Chondrocyte (in vitro differentiated cells): ENCODE data around the gene ADAMTS16. TPM values are rescaled to one million over a fixed set of nuclear protein-coding genes. Genes with fewer than 3 reads are reported as not detected.

Experiments used
- DNase-seq: peaks from one replicate; pipeline ENCODE4 v3.0.0; 2021; ENCODE audit warnings: mixed read lengths, low spot score
- H3K27ac Mint-ChIP-seq: one replicate; pipeline ENCODE4 v1.8.0; 2021; ENCODE audit warnings: mild to moderate bottlenecking, moderate library complexity, mixed read lengths; ENCODE audit not compliant: unreplicated experiment
- H3K27me3 Mint-ChIP-seq: 2 replicates; pipeline ENCODE4 v1.8.0; 2021; ENCODE audit warnings: low read depth, mixed read lengths
- H3K36me3 Mint-ChIP-seq: 2 replicates; pipeline ENCODE4 v1.8.0; 2021; ENCODE audit warnings: low read depth, mixed read lengths
- H3K4me1 Mint-ChIP-seq: 2 replicates; pipeline ENCODE4 v1.8.0; 2021; ENCODE audit warnings: low read depth, mild to moderate bottlenecking, mixed read lengths
- H3K4me3 Mint-ChIP-seq: one replicate; pipeline ENCODE4 v1.8.0; 2021; ENCODE audit warnings: mild to moderate bottlenecking, moderate library complexity, mixed read lengths; ENCODE audit not compliant: unreplicated experiment
- H3K9me3 Mint-ChIP-seq: 2 replicates; pipeline ENCODE4 v1.8.0; 2021; ENCODE audit warnings: low read depth, mixed read lengths
- total RNA-seq: library from RNA; stranded (reverse); gene quantifications from 3 replicates; pipeline ENCODE4 v1.2.1, GENCODE V29; 2021
- TF ChIP-seq, protein P1 (sequence below): fragments of 200-600 bp; sonication (generic); IDR thresholded peaks from 2 replicates; pipeline ENCODE4 v1.5.0; 2021; ENCODE audit warnings: antibody characterized with exemption, mild to moderate bottlenecking, moderate library complexity

Gene ADAMTS16
- total RNA-seq, 1 donor from 2014 or later, result 12.5 TPM

DNA sequence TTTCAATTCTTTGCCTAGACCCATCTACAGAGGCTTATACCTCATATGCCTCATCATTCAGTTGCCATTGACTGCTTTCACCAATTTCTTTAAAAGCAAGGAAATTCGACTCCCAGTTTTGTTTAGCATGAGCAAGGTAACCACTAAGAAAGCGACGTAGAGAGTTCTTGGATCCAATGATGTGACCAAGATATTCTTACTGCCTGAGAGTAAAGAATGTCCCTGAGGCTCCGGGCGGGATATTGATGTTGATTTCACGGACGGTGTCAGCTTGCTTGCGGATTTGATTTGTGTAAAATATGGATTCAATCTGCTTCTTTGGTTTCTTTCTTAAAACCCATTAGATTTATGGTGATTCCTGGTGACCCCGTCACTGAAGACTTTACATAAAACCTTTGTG, 147.3 kb downstream of the ADAMTS16 start:
- H3K27me3 Mint-ChIP-seq, result no peaks in the 10 kb centered on the region
- TF ChIP-seq, protein P1, sequence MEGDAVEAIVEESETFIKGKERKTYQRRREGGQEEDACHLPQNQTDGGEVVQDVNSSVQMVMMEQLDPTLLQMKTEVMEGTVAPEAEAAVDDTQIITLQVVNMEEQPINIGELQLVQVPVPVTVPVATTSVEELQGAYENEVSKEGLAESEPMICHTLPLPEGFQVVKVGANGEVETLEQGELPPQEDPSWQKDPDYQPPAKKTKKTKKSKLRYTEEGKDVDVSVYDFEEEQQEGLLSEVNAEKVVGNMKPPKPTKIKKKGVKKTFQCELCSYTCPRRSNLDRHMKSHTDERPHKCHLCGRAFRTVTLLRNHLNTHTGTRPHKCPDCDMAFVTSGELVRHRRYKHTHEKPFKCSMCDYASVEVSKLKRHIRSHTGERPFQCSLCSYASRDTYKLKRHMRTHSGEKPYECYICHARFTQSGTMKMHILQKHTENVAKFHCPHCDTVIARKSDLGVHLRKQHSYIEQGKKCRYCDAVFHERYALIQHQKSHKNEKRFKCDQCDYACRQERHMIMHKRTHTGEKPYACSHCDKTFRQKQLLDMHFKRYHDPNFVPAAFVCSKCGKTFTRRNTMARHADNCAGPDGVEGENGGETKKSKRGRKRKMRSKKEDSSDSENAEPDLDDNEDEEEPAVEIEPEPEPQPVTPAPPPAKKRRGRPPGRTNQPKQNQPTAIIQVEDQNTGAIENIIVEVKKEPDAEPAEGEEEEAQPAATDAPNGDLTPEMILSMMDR, result no peak
- peaks cover 6% of the 10 kb centered on the region for H3K9me3 Mint-ChIP-seq
- no peak for DNase-seq
- H3K4me1 Mint-ChIP-seq, result peaks cover 11% of the 10 kb centered on the region
- peaks cover 3% of the 10 kb centered on the region for H3K36me3 Mint-ChIP-seq
- no peak overlapping the region for H3K4me3 Mint-ChIP-seq
- H3K27ac Mint-ChIP-seq, result no peak overlapping the region

DNA sequence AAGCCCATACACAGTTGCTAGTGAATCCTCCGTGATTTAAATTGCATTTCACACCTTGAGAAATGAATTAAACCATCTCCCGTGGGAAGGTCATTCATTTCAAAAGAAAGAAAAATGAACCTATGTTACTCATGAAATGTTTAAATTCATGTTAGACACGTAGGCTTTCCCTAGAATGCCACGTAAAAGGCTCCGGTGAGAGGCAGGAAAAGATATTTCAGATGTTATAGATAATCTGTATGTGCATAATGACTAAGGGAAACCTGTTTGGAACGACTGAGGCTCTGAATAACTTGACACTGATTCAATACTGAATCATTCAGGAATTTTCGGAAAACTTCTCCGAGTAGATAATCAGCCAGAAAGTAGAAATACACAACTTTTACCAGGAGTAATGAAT, 148.1 kb downstream of the ADAMTS16 start:
- TF ChIP-seq, protein P1, result no peak
- Mint-ChIP-seq H3K9me3 (peaks cover 6% of the 10 kb centered on the region), H3K4me1 (peaks cover 12% of the 10 kb centered on the region), H3K4me3 (no peak overlapping the region), H3K27ac (peak overlapping the region; percentile 8), H3K27me3 (no peaks in the 10 kb centered on the region), H3K36me3 (peaks cover 5% of the 10 kb centered on the region)
- no peak for DNase-seq

DNA sequence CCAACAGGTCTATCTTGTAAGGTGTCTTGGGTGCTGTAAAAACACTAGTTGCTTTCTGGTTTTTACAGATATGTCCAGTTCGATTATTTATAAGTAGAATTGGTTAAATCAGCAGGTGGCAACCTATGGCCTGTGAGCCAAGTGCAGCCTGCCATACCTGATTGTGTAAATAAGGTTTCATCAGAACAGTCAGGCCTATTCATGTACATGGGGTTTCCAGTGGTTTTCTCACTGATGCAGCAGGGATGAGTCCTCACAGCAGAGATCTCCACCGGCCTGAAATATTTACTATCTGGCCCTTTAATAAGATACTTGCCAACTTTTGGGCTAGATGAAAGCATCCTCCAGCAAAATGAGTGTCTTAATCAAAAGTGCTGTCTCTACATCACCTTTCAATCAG, 149.4 kb downstream of the ADAMTS16 start:
- peaks cover 2% of the 10 kb centered on the region for H3K9me3 Mint-ChIP-seq
- no peak for DNase-seq
- H3K27me3 Mint-ChIP-seq, result no peaks in the 10 kb centered on the region
- peaks cover 13% of the 10 kb centered on the region for H3K4me1 Mint-ChIP-seq
- no peak overlapping the region for H3K4me3 Mint-ChIP-seq
- peaks cover 4% of the 10 kb centered on the region for H3K36me3 Mint-ChIP-seq
- TF ChIP-seq, protein P1, result no peak
- H3K27ac Mint-ChIP-seq, result no peak overlapping the region

DNA sequence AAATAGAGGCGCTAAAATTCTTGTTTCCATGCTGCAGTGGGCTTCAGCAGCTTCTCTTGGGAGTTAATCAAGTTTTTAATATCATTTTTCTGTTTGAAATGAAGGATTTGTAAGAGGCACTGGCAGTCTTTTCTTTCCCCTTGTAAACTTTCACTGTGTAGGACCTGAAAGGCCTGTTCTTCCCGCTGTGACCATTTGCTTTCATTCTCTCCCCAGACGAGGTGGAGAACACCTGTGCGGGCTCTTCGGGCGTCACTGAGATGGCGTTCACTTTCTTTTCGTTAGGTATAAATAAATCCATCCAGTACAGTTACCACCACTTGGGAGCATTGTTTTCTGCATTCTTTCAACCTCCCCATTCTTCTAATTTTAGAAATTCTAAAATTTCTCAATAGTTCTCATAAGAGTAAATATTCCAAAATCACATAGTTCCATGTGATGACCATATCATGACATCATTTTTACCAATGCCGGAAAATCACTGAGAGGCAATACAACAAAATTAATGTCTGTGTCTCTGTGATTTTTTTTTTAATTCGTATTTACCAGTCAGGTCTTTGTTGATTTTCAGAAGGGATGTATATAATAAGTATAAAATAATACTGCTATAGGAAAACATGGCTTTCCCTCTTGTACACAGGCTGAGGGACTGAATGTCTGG, 150.7 kb downstream of the ADAMTS16 start:
- H3K27me3 Mint-ChIP-seq, result no peaks in the 10 kb centered on the region
- peaks cover 3% of the 10 kb centered on the region for H3K9me3 Mint-ChIP-seq
- H3K4me3 Mint-ChIP-seq, result no peak overlapping the region
- H3K4me1 Mint-ChIP-seq, result peaks cover 16% of the 10 kb centered on the region
- peaks cover 4% of the 10 kb centered on the region for H3K36me3 Mint-ChIP-seq
- DNase-seq, result no peak
- peak overlapping the region; percentile 88 for H3K27ac Mint-ChIP-seq
- TF ChIP-seq, protein P1, result no peak

DNA sequence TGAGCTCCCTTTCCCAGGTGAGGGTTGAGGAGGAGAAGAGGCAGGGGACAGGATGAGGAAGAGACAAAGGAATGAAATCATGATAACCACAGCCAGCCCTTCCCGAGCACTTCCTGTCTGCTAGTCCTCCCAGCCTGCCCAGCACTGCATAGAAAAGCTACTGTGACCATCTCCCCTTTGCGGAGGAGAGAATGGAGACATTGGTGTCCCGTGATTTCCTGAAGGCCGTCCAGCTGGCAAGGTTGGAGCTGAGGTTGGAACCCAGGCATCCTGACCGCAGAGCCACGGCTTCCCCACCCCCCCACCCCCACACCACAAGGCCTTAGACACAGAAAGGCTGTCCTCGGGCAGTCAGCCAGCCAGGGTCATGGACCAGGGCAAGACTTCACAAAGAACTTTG, 151.2 kb downstream of the ADAMTS16 start:
- peaks cover 3% of the 10 kb centered on the region for H3K9me3 Mint-ChIP-seq
- H3K27ac Mint-ChIP-seq, result peak overlapping the region; percentile 88
- H3K4me1 Mint-ChIP-seq, result peaks cover 16% of the 10 kb centered on the region
- no peaks in the 10 kb centered on the region for H3K27me3 Mint-ChIP-seq
- H3K4me3 Mint-ChIP-seq, result no peak overlapping the region
- peaks cover 4% of the 10 kb centered on the region for H3K36me3 Mint-ChIP-seq
- TF ChIP-seq, protein P1, result no peak
- no peak for DNase-seq
